GM19238 (cell line): ENCODE results near the gene KIZ.

ENCODE experiments used
- DNase-seq: peaks from one replicate; pipeline ENCODE4 v3.0.0; 2011; ENCODE audit warnings: low spot score; ENCODE audit not compliant: insufficient read length

Gene KIZ

DNA sequence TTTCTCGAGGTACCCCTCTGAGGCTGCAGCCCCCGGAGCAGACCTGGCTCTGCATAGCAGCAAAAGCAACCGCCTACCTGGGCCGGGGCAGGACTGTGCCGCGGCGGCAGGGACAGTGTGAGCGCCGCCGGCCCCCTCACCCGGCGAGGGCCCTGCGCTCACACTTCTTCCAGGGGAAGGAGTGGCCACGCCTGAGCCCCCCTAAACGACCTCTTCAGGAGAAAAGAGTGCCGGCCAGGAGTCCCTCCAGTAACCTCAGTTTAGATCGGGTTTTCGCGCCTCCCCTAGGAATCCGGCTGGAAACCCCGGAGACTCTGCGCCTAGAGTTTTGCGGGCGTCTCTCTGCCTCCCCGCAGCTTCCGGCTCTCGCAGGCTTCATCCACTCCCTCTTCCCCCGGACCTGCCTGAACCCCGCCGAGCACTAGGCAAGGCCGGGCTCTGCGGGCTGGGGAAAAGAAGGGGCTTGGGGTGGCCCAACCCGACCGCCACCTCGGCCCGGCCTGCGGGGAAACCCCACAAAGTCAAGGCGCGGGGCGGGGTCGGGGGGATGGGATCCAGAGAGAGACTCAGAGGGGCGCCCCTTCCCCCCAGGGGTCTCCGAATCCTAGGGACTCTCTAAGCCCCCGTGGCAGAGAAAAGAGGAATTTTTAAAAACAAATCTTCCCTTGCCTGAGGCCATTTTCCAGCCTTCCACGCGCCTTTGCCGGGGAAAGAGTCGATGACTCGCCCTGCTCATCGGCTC is 20.3 kb upstream of the KIZ start:
- DNase-seq: no peak

DNA sequence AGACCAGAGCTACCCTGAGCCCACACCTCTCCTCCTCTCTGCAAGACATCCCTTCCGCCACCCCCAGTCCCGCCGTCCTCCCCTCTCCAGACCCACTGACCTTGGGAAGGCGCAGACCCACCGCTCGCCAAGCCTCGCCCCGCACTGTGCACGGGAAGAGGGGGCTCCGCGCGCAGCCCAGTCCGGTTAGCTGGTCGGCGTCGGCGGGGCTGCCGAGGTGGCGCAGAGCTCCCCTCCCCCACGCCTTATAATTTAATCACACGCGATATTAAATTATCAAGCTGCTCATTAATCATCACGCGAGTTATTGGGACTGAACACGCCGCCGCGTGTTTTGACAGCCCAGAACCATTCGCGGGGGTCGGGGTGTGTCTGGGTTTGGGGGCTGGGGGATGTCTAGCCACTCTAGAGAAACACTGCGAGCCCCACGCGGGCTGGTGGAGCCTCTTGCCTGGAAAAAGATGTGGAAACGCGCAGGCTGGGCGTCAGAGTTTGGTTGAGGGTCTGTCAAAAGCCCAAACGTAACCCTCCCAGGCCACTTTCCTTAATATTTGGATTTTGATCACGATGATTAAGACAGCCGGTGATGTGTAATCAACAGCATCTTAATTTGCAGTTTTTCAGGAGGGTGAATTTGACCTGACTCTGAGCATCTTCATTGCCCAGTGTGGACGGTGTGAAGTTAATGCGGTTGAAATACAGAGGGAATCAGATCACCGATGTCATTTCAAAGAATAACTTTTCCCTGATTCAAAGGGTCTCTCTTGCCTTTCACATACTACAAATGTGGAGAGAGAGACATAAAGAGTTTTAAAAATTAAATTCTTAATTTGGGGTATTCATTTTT is 19.5 kb upstream of the KIZ start, which contains the start of gene LINC00237:
TSS of gene LINC00237 (minus strand) at position 188 of the 847 bp plus-strand sequence.
- DNase-seq: no peak

DNA sequence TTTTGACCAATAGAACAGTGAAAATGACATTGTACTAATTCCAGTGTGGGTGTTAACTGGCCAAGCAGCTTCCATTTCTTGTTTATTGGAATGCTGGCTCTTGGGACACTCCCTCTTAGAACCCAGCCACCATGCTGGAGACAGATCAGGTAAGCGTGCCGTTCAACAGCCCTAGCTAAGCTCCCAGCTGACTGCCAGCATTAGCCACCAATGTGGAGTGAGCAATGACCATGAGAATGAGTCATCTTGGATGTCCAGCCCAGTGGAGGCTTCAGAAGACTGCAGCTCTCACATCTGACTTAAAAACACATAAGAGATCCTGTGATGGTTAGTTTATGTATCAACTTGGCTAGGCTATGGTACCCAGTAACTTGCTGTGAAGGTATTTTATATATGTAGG is 16.7 kb upstream of the KIZ start:
- no peak for DNase-seq

DNA sequence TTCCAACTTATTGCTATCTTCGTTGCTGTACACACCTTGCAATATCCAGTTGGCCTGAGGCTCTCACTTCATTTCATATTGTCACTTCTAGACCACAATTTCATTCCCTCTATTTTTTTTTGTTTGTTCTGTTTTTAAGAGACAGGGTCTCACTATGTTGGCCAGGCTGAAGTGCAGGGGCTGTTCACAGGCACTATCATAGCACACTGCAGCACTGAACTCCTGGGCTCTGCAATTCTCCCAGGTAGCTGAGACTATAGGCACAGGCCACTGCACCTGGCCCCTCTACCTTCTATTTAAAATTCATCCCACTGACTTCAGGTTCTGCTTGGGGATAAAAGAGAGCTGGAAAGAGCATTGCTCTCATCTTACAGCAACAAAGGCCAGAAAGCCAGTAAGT is 15.1 kb upstream of the KIZ start:
- DNase-seq: no peak

DNA sequence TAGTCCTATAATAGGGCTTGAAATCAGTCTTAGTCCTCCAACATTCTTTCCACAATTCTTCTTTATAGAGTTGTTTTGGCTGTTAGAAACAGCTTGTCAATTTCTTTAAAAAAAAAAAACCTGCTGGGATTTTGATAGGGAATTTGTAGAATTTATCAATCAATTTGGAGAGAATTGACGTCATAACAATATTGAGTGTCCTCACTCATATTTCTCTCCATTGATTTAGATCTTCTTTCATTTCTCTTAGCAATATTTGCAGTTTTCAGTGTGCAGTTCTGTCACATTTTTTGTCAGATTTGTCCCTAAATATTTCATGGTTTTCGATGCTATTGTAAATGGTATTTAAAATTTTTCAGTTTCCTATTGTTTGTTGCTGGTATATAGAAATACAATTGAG is 14.5 kb upstream of the KIZ start:
- DNase-seq: no peak

DNA sequence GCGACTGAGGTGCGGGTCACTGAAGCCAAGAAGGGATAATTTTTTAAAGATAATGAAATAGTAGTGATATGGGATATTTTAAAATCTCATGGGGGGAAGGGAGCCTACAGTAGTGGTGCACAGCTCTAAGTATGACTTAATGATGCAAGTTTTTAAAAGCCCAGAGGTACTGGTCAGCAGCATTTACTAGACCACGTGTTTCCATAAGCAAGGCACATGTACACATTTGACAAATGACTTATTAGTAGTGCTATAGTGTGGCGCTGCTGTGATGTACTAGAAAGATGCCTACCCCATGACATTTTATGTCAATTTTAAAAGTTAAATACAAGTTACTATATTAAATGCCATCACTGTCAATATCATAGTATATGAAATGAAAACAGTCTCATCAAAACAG is 12.2 kb upstream of the KIZ start:
- DNase-seq: no peak

DNA sequence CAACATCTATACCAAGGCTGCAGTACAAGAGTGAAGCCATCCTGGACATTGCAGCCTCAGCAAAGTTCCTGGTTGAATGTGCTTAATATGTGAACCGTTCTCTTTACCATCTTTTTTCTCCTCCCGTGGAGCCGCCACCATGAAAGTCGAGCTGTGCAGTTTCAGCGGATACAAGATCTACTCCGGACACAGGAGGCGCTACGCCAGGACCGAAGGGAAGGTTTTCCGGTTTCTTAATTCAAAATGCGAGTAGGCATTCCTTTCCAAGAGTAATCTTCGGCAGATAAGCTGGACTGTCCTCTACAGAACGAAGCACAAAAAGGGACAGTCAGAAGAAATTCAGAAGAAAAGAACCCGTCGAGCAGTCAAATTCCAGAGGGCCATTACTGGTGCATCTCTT is 11.3 kb upstream of the KIZ start:
- DNase-seq: no peak

DNA sequence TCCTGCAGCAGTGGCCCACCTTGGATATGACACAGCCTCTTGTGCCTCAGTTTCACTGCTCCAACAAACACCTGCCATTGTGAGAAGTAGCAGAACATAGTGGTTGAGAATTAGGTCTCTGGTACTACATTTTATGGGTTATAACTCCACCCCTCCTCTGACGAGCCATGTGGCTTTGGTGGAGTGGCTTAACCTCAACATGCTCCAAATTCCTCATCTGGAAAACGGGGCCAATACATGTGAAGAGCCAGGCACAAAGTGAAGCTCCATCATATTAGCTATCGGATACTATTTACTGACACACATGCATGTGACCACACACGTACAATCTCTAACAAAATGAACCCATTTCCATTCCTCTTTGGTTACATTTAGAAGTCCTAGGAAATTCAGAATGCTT is 8.4 kb upstream of the KIZ start:
- no peak for DNase-seq

DNA sequence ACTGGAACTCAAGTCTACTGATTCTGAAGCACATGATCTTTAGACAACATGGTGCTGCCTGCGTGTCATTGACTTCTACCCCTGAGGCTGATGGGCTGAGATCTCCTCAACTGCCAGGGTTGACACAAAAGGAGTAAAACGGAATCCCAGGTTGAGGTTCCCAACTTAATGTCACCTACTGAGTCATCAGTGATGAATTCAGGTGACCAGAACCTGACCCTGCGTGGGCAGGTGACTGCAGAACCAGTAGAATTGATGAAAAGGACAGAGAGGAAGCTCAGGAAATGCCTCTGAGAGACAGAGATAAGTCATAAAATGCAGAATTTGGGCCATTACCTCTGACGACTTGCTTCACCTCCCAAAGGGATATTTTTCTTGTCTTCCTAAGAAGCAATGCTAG is 7.7 kb upstream of the KIZ start:
- DNase-seq: no peak

DNA sequence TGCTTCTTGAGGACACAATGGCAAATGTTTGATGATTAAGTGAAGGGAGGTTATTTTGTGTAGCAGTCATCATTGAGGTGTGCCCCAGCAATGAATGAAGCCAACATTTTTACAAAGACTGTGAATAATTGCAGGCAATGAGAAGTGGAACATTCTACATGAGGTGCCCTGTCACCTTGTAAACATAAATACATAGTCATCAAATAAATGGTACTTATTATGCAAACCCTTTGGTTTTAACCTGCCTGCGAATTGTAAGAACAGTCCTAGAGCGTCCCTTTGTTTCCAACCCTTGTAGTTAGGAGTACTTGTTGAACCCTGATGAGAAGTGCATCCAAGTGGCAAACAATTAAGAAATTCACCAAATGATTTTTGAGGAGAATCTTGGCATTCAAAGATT is 7.1 kb upstream of the KIZ start:
- no peak for DNase-seq

DNA sequence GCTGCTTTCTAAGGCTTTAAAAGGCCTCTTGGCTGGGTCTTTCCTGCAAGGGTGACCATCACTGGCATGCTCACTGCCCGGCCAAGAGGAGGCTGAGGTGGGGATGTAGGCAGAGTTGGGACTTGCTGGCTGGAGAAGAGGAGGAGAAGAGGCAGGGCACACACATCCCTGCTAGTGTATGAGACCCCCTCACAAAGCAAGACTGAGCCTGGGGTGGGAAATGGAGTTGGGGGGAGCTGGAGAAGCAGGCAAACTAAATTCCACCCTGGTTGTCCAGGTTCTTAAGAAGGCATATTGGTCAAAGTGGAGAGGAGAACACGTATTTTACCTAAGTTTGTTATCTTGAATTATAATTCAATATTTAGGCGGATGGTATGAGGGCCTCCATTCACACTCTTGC is 1.7 kb upstream of the KIZ start:
- DNase-seq: no peak

DNA sequence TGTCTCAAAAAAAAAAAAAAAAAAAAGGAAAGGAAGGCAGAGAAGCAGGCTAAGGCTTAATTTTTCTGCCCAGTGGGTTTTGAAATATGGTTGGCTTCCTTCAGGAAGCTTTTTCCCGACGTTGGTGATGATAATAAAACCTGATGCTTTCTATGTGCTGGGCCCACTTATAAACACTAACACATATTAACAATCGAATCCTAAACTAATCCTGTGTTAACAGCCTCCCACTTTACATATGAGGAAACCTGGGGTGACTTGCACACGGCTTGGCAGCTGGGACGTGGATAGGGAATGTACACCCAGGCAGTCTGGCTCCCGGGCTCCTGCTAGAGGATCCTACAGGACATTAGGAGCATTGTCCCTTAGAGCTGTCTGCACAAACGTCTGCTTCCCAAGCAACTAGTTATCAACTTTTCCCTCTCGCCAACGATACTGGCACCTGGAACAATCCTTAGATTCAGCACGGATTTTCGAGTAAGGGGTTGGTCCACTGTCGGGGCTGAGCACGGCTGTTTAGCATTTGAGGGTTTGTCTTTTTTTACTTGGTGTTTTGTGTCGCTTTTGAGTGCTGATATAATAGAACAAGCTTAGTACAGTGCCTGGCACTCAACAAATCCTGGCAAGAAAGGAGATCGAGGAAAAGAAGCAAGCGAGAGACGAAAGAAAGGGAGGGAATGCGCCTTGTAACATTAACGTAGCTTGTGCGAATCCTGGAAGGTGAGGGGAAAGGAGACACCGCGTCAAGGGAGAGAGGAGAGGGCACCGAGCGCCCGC is 622 bp upstream of the KIZ start:
- DNase-seq: peak; percentile 39

DNA sequence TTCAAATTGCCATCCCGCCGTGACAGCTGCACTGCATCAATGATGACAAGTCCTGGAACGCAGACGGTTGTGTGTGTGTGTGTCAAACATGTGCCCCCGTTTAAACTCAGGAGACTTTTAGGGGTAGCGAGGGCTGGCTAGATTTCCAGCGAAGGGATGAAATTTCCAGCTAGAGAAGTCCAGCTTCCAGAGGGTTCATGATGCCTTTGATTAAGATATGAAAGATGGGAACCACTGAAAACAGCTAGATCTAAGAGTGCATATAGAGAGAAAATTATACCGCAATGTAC is 644 bp downstream of the KIZ start:
- DNase-seq: no peak

DNA sequence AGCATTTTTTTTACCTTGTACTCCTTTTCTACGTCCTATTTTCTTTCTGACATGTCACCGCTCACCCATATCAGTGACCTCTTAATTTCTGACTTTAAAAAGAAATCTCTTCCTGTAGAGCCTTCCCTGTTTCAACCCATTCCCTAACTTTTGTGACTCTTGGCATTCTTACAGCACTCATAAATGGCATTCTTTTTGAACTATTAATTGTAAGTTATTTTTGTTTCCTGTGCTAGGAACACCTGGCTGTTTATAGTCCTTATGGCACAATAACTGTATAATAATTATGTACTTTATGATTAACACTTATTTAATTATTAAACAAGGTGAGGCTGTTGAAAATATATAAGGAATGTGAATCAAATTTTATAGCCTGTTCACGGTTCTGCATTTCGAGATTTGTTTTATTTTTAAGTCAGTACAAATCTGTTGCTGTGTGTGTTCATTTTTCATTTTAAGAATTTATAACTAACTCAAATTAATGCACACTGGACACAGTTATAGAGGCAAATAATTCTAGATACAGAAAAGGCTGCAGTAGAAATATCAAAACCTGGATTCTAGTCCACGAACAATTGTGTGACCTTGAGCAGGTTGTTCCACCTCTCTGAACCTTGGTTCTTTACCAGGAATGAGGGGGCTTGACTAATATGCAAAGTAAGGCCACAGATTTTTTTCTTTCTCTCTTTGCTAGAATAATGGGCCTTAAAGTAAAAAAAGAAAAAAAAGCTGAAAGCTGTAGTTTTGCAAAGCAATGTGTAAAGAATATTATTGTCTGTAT is 1.5 kb downstream of the KIZ start:
- DNase-seq: no peak

DNA sequence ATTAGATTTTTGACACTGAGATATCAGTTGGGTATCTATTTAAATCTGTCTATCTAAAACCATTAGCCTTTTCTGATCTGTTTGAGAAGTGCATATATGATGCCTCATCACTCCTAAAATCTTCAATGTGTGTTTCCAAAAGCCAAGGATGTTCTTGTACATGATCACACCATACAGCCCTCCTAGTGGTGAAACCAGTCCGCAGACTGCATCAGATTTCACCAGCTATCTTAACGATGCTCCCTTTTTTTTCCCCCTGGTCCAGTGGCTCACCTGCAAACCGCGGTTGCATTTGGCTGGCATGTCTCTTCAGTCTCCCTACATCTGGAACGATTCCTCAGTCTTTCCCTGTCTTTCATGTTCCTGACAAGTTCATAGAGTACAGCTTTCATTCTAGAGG is 4.0 kb downstream of the KIZ start:
- DNase-seq: no peak

DNA sequence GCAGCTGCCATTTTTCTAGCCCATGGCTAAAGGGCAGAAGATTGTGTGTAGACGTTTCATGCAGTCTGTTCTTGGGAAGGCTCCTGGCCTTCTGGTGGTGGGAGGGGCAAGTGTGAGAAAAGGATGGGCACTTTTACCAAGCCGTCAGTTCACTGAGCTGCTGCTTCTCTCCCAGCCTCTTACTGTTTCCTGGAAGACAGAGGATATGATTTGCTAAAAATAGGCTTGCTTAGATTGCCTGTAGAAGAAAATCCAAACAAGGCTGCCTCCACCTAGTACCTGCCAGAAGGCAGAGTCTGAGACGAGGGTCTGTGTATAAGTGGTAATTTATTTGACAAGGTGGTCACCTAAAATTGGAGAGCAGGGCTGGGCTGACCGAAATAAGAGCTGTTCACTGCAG is 7.5 kb downstream of the KIZ start:
- no peak for DNase-seq

DNA sequence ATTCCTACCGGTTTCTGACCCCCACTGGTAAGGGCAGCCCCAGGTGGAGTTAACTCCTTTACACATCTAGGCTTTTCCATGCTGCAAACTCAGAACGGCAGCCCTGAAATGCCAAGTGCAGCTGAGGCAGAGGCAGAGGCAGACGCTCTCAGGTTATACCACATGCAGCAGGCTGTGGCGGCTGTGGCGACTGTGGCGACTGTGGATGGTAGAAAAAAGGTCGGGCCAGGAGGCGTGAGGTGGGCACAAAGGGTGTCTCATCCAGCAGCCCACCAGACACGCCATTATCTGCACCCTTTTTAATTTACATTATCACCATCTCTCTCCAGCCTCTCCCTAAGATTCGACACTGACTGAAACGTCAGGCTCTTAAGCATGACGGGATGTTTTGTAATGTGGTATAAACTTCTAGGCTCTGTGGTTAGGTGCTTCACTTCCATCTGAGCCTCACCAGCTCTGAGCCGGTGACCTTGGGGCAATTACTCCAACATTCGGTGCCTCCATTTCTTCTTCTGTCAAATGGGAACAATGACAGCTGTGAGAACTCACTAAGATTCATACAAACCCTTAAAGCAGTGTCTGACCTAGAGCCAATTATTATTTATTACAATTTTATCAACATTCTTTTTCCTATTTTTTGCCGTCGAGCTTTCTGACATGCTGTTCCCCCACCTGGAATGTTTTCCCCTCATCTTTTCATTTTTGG is 8.2 kb downstream of the KIZ start:
- no peak for DNase-seq

DNA sequence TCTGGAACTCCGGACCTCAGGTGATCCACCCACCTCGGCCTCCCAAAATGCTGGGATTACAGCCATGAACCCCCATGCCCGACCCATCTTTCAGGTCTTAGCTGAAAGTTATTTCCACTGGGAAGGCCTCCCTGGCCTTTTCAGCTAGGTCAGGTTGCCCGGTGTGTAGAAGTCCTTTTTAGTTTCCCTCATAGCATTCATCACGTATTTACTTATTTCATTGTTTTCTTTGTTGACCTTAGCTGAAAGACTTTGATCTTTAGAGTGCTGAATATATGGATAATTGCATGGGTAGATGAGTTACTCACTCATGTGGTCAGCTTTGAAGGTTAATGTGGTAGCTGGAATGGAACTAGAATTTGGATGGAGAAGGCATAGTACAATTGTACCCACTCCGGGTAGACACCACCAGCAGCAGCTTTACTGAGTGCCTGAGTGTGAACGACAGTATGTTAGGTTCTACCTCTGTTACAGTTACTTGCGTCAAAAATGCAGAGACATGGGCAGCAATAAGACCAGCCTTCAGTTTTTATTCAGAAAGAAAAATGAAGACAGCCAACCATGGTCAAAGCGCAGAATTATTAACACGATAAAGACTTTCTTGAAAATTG is 9.1 kb downstream of the KIZ start:
- no peak for DNase-seq

DNA sequence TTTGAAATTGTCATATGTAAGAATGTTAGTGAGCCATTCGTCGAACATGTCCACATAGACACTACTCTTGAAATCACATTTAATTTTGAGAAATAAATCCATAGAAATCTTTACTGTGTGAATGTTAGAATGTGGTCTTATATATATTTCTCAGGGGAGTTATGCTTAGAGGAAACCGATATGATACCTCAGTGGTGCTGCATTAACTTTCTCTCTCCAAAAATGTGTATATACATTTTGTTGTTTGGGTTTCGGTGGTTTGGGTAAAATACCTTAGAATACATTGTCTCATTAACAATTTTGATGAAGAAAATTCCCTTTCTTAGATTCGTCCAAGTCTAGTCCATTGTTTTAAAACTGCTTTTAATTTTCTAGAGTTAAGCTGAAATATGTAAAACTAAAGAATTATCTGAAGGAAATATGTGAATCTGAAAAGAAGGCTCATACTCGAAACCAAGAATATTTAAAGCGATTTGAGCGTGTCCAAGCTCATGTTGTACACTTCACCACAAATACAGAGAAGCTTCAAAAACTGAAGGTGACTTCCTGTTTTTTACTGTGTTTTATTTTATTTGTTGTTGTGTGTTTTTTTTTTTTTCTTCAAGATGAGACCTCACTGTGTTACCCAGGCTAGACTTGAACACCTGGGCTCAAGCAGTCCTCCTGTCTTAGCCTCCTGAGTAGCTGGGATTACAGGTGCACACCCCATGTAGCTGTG is 10.3 kb downstream of the KIZ start:
- DNase-seq: no peak

DNA sequence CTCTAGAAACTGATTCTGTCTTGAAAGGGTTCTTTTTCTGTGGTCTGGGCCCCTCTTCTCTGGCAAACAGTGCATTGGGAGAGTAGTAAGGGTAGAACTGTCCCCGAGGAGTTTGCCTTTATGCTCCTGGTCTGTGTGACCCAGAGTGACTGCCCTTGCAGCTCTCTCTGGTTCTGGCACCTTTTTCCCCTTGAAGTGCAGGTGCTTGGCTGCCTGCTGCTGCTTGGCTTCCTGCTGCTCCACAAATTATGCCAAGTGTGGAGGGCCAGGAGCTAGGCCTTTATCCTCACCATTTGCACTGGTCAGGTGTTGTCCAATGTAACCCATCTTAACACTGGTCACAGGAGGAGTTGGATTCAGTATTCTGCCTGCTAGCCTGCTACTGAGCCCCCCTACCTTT is 11.2 kb downstream of the KIZ start:
- DNase-seq: no peak
